HG03280 (cell line): ENCODE data around the gene SLC25A47.
"Not testable (repeated sequence)": the region's sequence is repeated elsewhere in the genome, so short reads cannot be mapped to it uniquely, and the experiment has no call there.

Source experiments
- ATAC-seq: cut with Tn5 transposase; IDR thresholded peaks from one replicate; pipeline ENCODE4 v1.9.1; 2021; ENCODE audit warnings: mild to moderate bottlenecking, moderate library complexity; ENCODE audit not compliant: unreplicated experiment

Gene SLC25A47

DNA sequence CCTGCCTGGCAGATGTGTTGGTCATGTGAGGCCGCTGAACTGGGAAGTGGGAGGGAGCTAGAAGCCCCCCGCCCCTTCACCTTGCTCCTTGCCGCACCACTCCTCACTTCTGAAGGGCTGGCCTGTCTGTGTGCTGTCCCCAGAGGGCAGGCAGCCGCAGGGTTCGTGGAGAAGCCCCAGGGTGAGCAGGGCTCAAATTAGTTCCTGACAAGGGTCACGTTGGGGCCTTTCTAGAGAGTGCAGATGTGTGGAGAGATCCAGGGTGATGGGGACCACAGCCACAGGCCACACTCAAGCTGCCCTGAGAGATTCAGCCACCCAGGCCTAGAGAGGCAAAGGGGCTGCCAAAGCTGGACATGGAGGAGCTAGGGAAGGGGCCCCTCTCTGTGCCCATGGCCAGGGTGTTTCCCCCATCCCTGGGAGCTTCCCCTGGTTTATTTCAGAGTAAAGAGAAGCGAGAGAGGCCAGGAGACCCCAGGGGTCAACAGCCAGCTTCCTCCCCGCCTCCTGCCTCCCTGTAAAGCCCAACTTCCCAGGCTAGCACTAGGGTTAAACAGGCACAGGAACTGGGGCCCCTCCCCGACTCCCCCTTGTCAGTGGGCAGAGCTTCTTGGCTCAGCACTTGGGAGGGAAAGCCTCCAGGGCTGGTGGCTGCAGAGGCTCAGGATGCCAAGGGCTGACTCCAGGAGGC is 33.1 kb upstream of the SLC25A47 start:
- no peak for ATAC-seq

DNA sequence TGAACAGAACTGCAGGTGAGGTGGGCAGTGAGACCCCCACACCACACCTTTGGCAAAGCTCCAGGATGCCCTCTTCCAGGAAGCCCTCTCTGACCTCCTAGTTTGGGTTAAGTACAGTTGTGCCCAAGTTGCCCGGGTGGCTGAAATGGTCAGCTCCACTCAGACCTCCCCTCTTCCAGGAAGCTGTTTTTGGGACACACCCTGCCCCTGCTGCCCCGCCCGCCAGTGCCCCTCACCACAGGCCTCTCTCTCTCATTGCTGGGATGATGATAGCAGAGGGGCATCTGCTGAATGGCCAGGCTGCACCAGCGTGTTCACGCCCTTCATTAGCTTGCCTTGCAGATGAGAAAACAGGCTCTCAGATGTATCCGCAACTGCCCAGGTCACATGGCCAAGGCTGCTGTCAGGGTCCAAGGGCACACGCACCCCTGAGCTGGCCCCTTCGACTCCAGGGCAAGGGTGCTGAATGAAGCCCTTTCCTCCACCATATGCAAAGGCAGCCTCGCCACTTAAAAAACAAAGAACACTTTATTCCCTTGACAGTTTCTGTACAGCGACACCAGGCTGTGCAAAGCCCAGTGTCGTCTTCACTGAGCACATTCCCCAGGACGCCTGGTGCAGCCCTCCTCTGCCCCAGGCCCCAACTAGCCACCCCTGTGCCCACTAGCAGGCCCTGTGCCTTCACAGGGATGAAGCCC is 32.4 kb upstream of the SLC25A47 start:
- ATAC-seq = no peak

DNA sequence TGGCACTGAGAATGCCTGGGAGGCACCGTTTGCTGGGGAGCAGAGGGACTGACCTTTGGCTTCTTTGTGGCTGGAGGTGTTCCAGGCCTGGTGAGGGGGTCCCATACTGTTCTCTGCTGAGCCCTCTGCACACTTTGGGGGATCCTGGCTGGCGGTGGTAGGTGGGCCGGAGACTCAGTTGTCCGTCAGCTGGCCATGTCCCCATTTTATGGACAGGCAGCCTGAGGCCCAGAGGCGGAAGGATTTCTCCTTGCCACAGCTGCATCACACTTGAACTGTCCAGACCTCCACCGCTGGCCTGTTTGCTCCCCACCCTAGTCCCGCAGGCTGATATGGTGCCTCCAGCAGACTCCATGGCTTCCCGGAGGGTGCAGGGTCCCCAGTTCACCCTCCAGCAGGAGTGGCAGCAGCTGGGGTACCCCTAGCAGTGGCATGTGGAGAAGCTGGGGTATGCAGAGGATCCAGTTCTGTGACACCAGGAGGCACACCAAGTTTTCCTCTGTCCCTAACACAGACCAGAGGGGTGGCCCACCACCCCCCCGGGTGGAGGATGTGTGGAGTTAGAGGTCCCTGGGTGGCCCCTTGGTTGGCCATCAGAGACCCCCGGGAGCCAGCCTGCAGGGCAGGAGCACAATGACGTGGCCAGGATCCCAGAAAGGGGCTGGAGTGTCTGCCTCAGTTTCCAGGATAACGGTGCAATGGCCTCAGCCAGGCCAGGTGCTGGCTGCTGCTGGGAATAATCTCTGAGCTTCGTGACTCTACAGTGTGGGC is 31.6 kb upstream of the SLC25A47 start:
- no peak for ATAC-seq

DNA sequence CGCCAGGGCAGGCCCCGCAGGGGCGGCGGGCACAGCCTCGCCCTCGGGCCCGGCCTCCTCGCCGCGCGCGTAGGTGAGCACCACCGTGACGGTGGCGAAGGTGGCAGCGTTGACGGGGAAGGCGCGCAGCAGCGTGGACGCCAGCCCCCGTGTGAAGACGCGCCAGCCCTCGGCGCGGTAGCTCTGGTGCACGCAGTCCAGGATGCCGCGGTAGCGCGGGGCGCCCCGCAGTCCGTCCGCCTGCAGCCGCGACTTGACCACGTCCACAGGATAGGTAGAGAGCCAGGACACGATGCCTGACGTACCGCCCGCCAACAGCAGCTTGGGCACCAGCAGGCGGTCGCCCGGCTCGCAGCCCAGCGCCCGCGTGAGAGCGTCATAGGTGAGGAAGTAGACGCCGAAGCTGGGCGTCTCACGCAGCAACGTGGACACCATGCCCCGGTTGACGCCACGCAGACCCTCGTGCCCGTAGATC is 30.8 kb upstream of the SLC25A47 start:
- ATAC-seq = no peak

DNA sequence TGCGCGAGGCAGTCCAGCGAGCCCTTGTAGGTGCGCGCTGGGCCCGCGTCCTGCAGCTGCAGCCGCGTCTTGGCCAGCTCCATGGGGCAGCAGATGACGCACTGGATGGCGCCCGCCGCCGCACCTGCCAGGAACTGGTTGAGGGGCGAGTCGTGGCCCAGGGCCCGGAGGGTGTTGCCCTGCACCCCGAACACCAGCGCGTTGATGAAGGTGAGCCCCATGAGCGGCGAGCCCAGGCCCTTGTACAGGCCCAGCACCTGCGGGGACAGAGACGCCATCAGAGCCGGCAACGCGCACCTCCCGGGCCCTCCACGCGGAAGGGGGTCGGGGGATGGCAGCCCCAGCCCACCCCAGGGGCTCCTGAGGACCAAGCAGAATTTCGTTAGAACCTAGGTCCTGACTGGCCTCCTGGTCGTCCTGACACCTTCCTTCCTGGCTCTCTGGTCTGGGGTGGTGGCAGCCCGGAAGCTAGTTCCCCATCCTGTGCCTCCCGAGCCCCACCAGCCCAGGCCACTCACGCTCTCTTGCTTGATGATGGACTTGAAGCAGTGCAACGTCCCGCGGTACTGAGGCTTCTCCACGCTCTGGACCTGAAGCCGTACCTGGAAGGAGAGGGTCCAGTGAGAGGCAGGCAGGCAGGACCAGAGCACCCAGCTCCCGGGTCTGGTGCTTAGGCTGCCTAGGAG is 30.2 kb upstream of the SLC25A47 start:
- ATAC-seq = no peak

DNA sequence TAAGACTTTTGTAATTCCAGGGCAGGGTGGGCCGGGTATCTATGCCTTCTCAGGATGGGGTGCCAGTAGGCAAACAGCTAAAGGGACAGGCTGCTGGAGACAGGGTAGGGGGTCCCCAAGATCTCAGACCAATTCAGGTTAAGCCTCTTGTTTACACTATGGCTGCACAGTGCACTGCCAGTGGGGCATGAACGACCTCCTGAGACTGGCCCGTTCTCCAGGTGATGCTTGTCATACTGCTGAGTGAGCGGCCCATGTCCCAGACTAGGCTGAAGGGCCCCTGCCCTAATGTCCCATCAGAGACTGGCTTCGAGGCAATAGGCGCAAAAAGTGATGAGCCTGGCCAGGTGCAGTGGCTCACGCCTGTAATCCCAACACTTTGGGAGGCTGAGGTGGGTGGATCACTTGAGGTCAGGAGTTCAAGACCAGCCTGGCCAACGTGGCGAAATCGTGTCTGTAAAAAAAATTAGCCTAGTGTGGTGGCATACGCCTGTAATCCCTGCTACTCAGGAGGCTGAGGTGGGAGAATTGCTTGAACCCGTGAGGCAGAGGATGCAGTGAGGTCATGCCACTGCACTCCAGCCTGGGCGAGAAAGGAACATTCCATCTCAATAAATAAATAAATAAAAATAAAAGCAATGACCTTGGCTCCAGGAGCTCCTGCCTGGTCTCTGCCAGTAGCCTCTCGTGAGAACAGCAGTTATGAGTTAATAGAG is 29.5 kb upstream of the SLC25A47 start:
- ATAC-seq = no peak

DNA sequence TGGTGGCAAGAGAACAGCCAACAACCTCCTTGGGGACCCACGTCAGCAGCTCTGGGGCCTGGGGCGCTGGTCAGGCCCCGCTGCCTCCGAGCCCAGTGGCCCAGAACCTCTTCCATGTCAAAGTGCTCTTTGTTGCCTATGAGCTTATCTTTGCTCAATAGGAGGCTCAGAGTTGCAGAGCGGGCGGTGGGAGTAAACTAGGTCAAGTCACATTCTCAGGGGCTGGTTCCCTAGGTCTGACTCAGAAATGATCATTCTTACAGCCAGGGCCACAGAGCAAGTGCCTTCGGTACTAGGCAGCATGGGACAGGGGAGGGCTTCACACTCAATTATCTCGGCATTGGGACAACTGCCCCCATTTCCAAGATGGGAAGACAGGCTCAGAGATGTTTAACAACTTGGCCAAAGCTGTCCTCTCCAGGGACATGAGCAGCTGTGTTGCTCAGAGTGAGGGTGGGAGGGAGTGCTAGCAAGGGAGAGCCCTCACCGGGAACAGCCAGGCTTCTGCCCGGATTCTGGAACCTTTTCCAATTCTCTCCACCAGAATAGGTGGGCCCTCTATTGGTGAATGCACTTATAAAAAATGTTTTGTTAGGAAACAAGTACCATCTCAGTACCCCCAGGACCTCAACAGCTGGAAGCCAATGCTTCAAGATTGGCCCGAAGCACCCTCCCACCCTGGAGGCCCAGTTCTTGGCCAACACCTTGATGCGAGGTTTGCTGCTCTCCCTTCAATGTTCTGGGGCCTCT is 28.8 kb upstream of the SLC25A47 start:
- no peak for ATAC-seq

DNA sequence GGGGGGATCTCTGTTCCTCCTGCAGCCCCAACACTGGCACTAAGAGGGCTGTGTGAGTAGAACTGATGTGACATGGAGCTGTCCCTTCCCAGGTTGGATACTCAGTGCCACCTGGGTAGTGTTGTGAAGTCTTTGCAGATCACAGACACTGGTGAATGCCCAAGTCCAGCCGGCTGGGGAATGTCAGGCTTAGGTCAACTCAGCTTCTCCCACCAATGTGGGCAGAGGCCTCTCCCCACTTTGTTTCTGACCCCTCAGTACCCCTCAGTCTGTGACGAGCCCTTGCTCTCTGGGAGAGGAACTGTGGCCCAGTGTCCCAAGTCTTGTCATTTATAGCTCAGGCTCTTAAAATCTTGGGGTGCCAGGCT is 28.2 kb upstream of the SLC25A47 start:
- no peak for ATAC-seq

DNA sequence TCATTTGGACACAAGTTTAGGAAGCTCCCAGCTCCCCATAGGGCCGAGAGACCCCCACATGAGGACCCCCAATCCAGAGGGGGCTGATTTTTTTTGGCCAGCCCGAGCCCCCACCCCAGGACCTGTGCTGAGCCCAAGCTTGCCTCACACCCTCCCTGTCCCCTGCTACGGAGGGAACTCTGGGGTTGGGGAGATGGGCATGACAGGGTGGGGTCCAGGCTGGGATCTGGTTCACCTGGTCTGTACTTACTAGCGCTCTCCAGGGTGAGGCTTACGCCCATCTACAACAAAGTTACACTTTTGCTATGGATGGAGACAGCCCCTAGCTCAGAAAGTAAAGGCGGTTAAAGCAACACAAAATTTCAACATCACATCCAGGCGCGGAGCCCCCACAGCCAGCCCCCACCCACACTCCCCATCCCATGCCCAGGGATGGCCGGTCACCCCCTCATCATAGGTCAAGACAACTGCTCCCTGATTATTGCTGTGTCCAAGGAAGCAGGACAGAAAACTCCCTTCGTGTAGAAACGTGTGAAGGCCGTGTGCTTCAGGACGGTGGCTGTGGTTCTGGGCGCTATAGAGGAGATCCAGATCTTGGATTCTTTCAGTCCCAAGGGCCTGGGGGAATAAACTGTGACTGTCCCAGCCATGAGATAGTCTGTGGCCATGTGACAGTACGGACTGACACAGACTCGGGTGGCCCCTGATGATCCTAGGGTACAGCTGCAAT is 27.6 kb upstream of the SLC25A47 start:
- ATAC-seq = no peak

DNA sequence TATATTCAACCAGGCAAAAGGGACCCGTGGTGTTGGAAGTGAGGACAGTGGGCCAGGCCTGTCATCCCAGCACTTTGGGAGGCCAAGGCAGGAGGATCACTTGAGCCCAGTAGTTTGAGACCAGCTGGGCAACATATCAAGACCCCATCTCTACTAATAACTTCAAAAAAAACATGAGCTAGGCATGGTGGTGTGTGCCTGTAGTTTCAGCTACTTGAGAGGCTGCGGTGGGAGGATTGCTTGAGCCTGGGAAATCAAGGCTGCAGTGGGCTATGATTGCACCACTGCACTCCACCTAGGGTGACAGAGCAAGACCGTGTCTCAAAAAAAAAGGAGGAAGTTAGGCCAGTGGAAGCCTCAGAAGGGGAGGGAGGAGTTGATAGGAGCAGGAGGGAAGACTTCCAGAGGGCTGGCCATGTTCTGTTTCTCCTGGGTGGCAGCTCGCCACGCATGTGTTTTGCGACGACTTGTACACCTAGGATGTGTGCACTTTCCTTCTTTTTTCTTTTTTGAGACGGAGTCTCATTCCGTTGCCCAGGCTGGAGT is 27.0 kb upstream of the SLC25A47 start:
- no peak for ATAC-seq

DNA sequence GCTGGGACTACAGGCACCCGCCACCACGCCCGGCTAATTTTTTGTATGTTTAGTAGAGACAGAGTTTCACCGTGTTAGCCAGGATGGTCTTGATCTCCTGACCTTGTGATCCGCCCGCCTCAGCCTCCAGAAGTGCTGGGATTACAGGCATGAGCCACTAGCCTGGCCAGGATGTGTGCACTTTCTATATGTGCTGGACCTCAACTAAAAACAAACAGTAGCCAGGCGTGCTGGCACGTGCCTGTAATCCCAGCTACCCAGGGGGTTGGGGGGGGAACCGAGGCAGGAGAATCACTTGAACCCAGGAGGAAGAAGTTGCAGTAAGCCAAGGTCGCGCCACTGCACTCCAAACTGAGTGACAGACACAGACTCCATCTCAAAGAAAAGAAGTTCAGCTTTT is 26.4 kb upstream of the SLC25A47 start:
- not testable (repeated sequence) for ATAC-seq

DNA sequence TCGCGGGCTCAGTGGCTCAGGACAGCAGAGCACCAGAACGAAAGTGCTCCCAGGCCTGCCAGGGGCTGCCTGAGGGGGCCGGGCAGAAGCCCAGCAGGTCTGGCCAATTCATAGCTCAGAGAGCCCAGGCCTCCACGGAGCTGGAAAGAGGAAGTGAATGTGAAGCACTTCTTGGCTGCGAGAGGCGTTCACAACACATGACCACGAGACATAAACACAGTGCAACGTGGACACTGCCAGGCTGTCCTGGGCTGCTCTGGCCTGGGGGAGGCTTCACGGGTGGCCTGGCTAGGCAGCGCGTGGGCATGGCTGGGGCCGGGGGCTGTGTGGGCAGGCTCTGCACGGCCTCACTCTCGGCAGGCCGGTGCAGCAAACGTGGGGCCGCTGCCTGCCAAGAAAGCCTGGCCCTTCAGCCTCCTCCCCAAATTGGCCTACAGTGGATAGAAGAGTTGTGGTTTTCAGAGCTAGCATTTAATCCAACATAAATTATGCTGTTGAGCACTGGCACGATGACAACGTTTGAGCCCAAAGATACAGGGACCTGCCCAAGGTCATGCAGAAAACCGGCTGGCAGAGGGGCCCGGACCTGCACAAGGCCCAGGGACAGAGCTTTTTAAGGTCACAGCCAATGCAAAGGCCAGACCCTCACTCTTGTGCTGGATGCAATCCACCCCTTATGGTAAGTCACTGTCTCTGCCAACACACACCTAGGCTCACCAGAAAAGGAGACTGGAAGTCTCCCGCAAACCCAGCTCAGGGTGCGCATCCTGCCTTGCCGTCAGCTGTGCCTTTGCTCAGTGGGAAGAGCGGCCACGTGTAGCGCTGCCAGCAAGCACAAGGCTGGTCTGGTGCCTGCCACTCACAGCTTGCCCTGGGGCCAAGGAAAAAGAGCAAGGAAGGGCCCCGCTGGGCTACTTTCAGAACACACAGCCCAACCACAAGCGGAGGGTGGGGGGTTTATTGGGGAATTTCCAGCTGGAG is 25.5 kb upstream of the SLC25A47 start:
- ATAC-seq = peak; percentile 76

DNA sequence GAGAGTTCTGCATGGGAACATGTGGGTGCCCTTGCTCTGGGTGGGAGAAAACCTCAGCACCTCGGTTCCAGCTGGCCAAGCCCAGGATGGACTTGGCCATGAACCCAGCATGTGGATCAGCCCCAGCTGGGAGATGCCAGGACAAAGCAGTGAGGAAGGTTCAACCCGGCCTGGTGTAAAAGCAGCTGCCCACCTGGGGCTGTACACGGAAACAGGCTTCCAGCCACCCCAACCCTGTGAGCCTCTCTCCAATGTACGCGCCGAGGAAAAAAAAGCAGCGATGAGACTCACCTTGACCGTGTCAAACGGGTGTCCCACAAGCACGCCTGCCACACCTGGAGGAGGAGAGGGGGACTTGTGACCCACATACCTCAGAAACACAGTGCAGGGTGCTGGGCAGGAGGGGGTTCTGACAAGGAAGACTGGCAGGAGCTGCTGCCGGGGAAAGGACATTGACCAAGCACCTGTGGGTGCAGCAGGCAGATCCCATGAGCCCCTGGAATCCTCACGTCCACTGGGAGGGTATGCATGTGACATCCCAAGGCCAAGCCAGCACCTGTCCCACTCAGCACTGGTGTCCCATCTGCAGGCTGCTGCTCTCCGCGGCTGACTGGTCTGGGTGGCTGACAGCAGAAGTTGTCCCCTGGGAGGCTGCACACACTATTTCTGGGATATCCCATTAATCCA is 24.4 kb upstream of the SLC25A47 start:
- no peak for ATAC-seq

DNA sequence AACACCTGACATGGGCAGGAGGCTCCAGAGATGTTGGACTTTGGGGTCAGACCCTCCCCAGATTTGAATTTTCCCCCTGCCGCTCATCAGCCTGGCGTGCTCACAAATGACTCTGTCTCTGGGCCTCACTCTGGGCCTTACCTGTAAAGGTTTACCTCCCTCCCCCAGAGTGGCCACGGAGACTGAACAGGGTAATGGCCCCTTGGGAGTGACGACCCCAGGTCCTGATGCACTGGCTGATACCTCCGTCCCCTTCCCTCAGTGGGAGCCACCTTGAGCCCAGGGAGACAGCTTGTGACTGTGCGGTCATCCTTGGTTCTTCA is 23.9 kb upstream of the SLC25A47 start:
- ATAC-seq = no peak

DNA sequence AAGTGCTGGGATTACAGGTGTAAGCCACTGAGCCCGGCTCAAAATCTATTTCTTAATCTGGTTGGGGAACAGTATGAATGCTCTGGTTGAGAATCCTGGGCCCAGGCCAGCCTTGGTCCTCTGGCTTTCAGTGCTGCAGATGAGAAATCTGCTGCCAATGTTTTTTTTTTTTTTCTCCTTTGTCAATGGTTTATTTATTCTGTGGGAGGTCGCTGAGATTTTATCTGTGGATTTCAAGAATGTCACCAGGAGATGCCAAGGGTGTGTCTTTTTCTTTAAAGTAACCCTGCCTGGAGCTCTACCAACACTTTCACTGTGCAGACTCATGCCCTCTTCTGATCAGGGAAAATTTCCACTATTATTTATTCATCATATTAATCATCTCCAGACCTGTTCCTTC is 20.5 kb upstream of the SLC25A47 start:
- ATAC-seq = no peak

DNA sequence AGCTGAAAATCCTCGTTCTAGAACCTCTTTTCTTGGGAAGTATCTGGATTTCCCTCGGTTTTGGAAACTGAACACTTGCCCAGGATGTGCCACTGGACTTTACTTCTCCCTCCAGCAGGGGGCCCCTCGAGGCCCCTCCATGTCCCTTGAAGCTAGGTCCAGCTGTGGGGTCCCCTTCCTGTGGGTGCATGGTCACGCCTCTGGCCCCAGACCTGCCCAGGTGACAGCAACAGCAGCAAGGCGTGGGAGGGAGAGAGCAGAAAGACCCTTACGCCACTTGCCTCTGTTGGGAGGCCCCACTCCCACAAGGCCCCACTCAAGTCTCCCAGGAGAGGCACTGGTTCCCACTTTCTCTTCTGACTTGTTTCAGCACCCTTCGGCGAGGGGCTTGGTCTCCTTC is 20.0 kb upstream of the SLC25A47 start:
- ATAC-seq = no peak

DNA sequence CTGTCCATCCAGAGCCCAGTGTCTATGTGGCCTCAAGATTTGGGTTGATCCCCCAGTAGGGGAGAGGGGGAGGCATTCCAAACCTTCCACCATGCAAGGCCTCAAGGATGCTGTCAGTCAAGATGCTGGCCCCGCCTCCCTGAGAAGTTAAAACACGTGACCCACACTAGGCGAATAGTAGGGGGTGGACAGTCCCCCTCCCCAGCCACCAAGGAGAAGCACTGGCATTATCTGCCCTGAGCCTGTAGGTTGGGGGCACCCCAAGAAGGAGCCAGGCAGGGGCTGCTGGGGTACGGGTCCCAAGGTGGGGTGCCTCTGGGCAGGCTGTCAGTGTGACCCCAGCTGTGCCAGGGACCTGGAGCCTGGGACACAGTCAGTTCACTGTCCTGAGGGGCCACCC is 19.2 kb upstream of the SLC25A47 start:
- ATAC-seq = no peak
